Right lobe of liver (tissue), 6 donors: ENCODE measurements around the gene RPLP2. TPM values are rescaled to one million over a fixed set of nuclear protein-coding genes. Genes with fewer than 3 reads are reported as not detected.

Experiments
- ATAC-seq, 4 donors: fragments of 200-7000 bp; cut with Tn5 transposase; one replicate each; pipeline ENCODE4 v1.9.1; 2020; ENCODE audit warnings: mild to moderate bottlenecking in 4 of 4, moderate library complexity in 4 of 4
- DNase-seq, 3 donors: peaks; one replicate each; pipeline ENCODE4 v3.0.0-alpha.2; 2020
- H3K27ac ChIP-seq, 3 donors: fragments of 200-600 bp; one replicate each; pipeline ENCODE4 v1.8.0; 2022
- H3K27me3 ChIP-seq, 2 donors: fragments of 200-600 bp; one replicate each; pipeline ENCODE4 v1.8.0; 2022
- H3K36me3 ChIP-seq, 4 donors: fragments of 200-600 bp; sonication (generic) in 1 of 4; one replicate each; pipeline versions ENCODE4 v1.5.1 to v1.8.0; 2017 to 2022; ENCODE audit warnings: control low read depth in 1 of 4
- H3K4me1 ChIP-seq, 4 donors: fragments of 200-600 bp; sonication (generic) in 1 of 4; one replicate each; pipeline versions ENCODE4 v1.5.1 to v1.8.0; 2017 to 2022; ENCODE audit warnings: control low read depth in 1 of 4
- H3K4me3 ChIP-seq, 3 donors: fragments of 200-600 bp; one replicate each; pipeline ENCODE4 v1.8.0; 2022
- H3K9me3 ChIP-seq, 4 donors: fragments of 200-600 bp; sonication (generic) in 1 of 4; one replicate each; pipeline versions ENCODE4 v1.5.1 to v1.8.0; 2017 to 2022; ENCODE audit warnings: control low read depth in 1 of 4
- CTCF ChIP-seq, 4 donors: fragments of 200-600 bp in 3 of 4; fragments of 450-650 bp in 1 of 4; IDR thresholded peaks; one replicate each; pipeline versions ENCODE4 v1.5.1 to v1.8.0; 2016 to 2022; ENCODE audit warnings: antibody characterized with exemption in 4 of 4, mild to moderate bottlenecking in 2 of 4
- POLR2A ChIP-seq: fragments of 450-650 bp; IDR thresholded peaks from one replicate; pipeline ENCODE4 v1.6.1; 2017; ENCODE audit warnings: antibody characterized with exemption, mild to moderate bottlenecking
- WGBS: methylation state at CpG from one replicate; pipeline ENCODE4 v1.1.6; 2018; ENCODE audit warnings: low coverage, low lambda C conversion rate; ENCODE audit not compliant: insufficient coverage; ENCODE audit errors: missing lambda C conversion rate; 5-methylcytosine and 5-hydroxymethylcytosine counted together
- intact Hi-C, 2 donors: fragments of 100-400 bp; cut with DNase I; formaldehyde crosslinking; loops; one replicate each; pipeline versions ENCODE4 v1.11.2 to v1.14.1; 2022
- total RNA-seq, 6 experiments: library from RNA; depleted of rRNA in 2 of 6; stranded (reverse); fragments of >200 nt in 2 of 6; fragmentation: NEBNext Ultra II Directional in 3 of 6; extraction: Animal tissue kit (Norgen Biotek cat#: 25700) in 3 of 6; gene quantifications; one replicate each; pipeline versions ENCODE4 v1.1.0 to v1.2.4, GENCODE V29; 2016 to 2023
- donor health status: DM: no; HTN: yes; CAD: no.
- donor health status: DM: no; HTN: no; CAD: no.
- donor health status: DM: no; HTN: no; CAD: no.
- donor health status: DM: no; HTN: yes; CAD: no.
- donor health status: DM: no; HTN: yes; CAD: no.

RPLP2 gene
- total RNA-seq, 6 experiments from 2014 or later: 212 to 574 (median 457) TPM

GRCh38 chr11:850775-851763 is 41.3 kb downstream of the RPLP2 start:
- Histone ChIP-seq H3K9me3 (no peaks in the 10 kb centered on the region), H3K4me3 (no peak overlapping the region), H3K36me3 (no peaks in the 10 kb centered on the region), H3K27me3 (peaks cover 0 to 5% of the 10 kb centered on the region in 2 donors), H3K27ac (no peak overlapping the region), H3K4me1 (peaks cover 0 to 11% (median 0%) of the 10 kb centered on the region in 4 donors)
- DNase-seq: no peak
- WGBS: 67% methylated on average over 1 of the region's 28 CpGs
- no peak for ATAC-seq
- TF ChIP-seq CTCF (IDR thresholded peaks at IDR 0.05) (no peak), POLR2A (no peak)
- intact Hi-C loops: loop anchor here in 1 of 2 donors (10.0 kb wide), 1 partner anchor 204 kb away; no protein-coding TSS in a partner anchor

GRCh38 chr11:852762-853161 is 43.0 kb downstream of the RPLP2 start:
- DNase-seq: no peak
- H3K4me3 ChIP-seq: no peak overlapping the region
- no peaks in the 10 kb centered on the region for H3K36me3 ChIP-seq
- 77% methylated on average over 10 of the region's 15 CpGs for WGBS
- TF ChIP-seq CTCF (IDR thresholded peaks at IDR 0.05): no peak
- no peak for TF ChIP-seq POLR2A
- H3K27ac ChIP-seq: no peak overlapping the region
- no peak for ATAC-seq
- H3K4me1 ChIP-seq: peaks cover 0 to 11% (median 0%) of the 10 kb centered on the region in 4 donors
- intact Hi-C loops: loop anchor here in 1 of 2 donors (10.0 kb wide), 1 partner anchor 202 kb away; no protein-coding TSS in a partner anchor
- no peaks in the 10 kb centered on the region for H3K9me3 ChIP-seq
- H3K27me3 ChIP-seq: peaks cover 0 to 5% of the 10 kb centered on the region in 2 donors

- peaks cover 0 to 3% (median 0%) of the 10 kb centered on the region in 4 donors for H3K4me1 ChIP-seq
- no peak overlapping the region for H3K27ac ChIP-seq
- DNase-seq (no peak), ATAC-seq (no peak)
- peaks cover 0 to 5% of the 10 kb centered on the region in 2 donors for H3K27me3 ChIP-seq
- WGBS: 89% methylated on average over 7 of the region's 27 CpGs
- H3K4me3 ChIP-seq: no peak overlapping the region
- no peak for TF ChIP-seq POLR2A
- TF ChIP-seq CTCF (IDR thresholded peaks at IDR 0.05): no peak
- no peaks in the 10 kb centered on the region for H3K36me3 ChIP-seq
- no peaks in the 10 kb centered on the region for H3K9me3 ChIP-seq
- intact Hi-C loops: loop anchor here in 1 of 2 donors (10.0 kb wide), 1 partner anchor 201 kb away; no protein-coding TSS in a partner anchor
Observed at GRCh38 chr11:853682-854448, 44.1 kb downstream of the RPLP2 start.

- WGBS: no CpG with 5 or more reads among the region's 20 CpGs
- H3K36me3 ChIP-seq: no peaks in the 10 kb centered on the region
- no peak for DNase-seq
- no peaks in the 10 kb centered on the region for H3K4me1 ChIP-seq
- no peak overlapping the region for H3K27ac ChIP-seq
- H3K27me3 ChIP-seq: no peaks in the 10 kb centered on the region
- no peak overlapping the region for H3K4me3 ChIP-seq
- H3K9me3 ChIP-seq: no peaks in the 10 kb centered on the region
- no peak for ATAC-seq
- TF ChIP-seq POLR2A (no peak), CTCF (IDR thresholded peaks at IDR 0.05) (no peak)
- intact Hi-C loops: loop anchor here in 1 of 2 donors (10.0 kb wide), 1 partner anchor 200 kb away; no protein-coding TSS in a partner anchor
Observed at GRCh38 chr11:854601-855329, 45.0 kb downstream of the RPLP2 start.
